GM18870 (cell line): ENCODE data around the gene AK8.

ENCODE experiments used
- ATAC-seq: cut with Tn5 transposase; IDR thresholded peaks from one replicate; pipeline ENCODE4 v1.9.1; 2021; ENCODE audit warnings: moderate library complexity; ENCODE audit not compliant: unreplicated experiment

AK8 gene

DNA sequence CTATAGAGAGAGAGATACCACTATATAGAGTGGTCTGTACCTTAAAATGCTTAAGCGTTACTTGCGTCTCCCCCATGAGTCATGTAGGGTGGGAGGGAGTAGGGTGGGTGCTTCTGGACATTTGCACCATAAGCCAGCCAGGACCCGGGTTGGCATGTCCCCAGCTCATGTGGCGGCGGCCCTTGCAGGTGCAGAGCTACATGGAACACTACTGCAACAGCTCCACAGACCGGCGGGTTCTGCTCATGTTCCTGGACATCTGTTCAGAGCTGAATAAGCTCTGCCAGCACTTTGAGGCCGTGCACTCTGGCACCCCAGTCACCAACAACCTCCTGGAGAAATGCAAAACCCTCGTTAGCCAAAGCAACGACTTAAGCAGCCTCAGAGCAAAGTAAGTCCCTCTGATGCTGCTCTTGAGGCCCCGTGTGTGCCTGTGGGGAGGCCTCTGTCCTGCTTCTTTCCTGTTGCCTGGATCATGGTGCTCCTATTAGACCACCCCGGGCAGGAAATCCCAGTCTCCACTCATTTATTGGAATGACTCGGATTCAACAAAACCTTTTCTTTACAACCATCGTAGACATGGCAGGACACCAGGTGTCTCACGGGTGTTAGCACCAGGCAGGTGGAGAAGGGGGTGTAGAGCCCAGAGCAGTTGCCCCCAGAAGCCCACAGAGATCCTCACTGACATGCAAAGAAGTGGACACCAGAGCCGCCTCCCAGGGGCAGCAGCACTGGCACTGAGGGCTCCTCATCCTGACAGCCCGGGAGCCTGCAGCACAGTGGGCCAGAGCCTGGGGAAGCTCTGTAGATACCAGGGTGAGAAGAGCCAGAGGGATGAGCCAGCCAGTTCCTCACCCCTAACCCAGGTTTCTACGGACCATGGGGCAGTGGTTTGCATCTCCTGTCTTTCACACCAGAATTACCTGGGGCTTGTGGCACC is 9.4 kb upstream of the AK8 start:
- ATAC-seq, result no peak

DNA sequence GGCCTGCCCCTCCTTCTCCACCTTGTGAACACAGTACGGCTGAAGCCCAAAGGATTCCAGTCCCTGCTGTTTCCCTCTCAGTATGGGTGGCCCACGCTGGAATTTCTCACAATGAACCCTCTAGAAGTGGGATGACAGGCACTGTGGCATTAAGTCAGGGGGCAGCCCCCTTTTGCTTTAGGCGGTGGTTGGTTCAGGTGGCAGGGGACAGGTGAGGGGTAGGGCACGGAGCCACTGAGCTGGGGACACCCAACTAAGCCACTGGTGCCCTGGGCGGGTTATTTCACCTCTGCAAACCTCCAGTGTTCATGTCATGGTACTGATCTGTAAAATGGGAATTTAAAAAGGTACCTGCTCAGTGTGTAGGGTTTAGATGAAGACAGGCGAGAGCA is 8.2 kb upstream of the AK8 start:
- ATAC-seq, result no peak

- no peak for ATAC-seq
Measured at GRCh38 chr9:132885720-132886333, 7.7 kb upstream of the AK8 start.

- ATAC-seq, result no peak
Measured at GRCh38 chr9:132883349-132884294, 5.5 kb upstream of the AK8 start.

DNA sequence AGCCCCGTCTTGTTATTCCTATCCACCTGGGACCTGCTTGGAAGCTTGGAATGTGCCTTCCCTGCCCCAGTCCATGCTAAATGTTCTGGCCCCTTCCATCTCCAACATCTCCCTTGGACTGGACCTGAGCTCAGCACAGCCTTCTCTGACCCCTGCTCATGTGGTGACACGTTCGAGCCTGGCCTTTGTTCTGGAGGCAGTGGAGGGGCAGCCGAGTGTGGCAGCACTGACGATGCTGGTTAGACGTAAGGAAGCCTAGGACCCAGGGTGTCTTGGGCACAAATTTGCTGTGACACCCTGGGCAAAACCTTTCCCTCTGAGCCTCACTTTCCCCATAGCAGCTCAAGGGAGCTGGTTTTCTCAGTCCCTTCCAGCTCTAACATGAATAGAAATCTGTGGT is 4.5 kb upstream of the AK8 start:
- ATAC-seq, result no peak

GRCh38 chr9:132881826-132882225 is 3.7 kb upstream of the AK8 start:
- no peak for ATAC-seq

GRCh38 chr9:132880324-132880661 is 2.2 kb upstream of the AK8 start:
- no peak for ATAC-seq

DNA sequence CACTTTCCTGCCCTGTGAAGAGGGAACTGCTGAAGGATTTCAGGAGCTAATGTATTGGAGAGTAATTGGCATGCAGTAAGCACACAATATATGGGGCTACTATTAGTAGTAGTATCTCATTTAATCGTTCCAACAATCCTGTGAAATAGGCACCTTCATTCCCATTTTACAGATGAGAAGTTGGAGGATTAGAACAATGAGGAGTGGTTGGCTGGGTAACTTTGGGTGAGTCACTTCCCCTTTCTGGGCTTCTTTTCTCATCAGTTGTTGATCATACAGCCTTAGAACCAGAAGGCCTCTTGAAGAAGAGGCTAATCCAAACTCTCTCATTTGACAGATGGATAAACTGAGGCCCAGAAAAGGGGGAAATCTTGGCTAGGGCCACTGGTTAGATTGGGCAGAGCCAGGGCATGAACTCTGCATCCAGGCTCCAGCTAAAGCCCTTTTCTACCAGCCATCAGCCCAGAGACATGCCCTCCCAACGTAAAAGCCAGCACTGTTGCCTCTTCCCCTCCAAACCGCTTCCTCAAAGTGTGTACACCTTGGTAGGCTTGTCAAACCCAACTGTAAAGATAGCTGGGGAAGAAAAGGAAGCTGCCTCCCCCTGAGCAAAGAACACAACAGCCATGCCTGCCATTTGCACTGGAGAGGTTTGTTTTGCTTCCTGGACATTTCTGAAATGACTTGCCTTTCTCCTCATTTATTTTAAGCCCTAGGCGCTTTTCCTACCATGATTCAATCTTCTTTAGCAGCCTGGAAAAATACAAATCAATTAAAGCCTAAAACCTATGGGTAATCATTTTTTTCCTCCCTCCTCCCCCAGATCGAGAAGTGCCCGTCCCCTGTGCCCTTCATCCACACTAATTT is 1.6 kb upstream of the AK8 start:
- no peak for ATAC-seq

DNA sequence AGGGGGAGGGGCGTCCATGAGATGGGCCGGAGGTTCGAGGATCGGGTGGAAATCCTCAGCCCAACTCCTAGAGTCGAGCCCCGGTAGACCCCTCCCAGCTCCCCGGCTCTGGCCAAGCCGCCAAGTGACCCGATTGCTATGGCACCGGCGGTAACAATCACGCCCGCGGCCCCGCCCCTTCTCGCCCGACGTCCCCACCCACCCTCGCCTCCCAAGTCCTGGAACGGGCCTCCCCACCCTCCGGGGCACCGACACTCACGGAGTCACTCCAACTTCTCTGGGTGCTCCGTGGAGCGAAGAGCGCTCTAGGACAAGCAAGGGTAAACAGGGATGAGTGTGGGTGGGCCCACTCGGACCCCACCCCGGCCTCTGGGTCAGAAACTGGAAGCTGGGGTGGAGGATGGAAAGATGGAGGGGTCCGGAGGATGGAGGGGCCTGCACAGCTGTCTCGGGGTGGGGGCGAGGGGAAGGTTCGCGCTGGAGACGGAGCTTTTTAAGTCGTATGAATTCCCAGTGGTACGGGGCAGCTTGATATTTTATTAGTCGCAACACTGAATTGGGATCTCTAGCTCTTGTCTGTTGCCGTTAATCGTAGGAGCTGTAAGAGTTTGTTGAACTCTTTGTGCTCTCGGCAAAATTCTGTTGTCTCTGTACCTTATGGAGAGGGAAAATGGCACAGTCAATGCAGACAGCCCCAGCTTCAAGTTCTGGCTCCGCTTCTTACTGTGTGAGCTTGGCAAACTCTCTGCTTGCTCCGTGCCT is 792 bp upstream of the AK8 start, which contains the start of gene SPACA9:
TSS of gene SPACA9 (plus strand) at position 204 of the 762 bp plus-strand sequence. CDS start 5,050 bp downstream, outside the sequence.
- ATAC-seq, result no peak

- ATAC-seq, result no peak
Measured at GRCh38 chr9:132877458-132877823, 643 bp downstream of the AK8 start.

DNA sequence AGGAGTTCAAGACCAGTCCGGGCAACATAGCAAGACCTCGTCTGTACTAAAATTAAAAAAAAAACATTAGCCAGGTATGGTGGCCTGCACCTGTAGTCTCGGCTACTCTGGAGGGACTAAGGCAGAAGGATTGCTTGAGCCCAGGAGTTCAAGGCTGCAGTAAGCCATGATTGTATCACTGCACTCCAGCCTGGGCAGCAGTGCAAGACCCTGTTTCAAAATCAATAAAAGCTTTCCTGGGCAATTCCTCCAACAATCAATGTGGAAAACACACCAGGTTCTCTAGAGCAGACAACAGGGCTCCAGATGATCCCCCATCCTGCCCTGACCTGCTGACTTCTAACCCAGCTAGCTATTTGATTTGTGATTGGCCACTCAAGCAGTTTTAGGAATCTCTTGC is 1.2 kb downstream of the AK8 start:
- no peak for ATAC-seq

DNA sequence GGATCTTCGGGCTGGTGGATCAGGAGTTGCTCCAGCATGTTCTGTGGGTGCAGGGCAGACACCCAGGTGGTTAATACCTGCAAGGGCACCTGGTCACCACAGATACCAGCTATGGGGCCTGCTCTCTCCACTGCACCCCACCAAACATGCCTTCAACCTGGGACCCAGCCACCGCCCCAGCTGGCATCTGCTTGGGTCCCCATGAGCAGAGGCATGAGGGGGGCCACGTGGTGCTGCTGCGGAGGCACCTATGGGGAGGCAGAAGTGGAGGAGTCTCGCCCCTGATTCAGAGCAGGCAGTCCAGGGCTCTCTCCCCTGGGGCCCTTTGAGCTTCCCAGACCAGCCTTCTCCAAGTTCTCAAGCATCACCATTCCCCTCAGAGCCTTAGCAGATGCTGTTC is 2.9 kb downstream of the AK8 start:
- ATAC-seq, result no peak

- ATAC-seq, result no peak
Measured at GRCh38 chr9:132873403-132873802, 4.7 kb downstream of the AK8 start.

DNA sequence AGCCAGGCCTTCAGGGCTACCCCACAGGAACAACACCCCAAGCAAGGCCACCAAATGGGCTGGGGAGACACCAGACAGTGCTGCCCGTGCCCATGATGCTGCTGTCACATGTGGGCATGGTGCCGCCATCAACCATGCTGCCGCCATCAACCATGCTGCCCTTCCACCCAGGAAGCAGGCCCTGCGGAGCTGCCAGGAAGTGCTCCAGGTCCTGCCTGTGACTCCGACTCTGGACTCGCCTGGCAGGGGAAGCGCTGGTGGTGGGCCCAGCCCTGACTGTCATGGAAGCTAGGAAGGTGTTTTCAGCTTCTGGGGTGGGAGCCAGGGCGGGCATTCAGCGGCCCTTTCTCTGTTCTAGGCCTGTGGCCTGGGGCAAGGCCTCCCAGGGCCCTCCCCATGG is 8.8 kb downstream of the AK8 start:
- no peak for ATAC-seq

GRCh38 chr9:132866898-132867297 is 11.2 kb downstream of the AK8 start:
- ATAC-seq, result no peak

GRCh38 chr9:132864691-132865090 is 13.4 kb downstream of the AK8 start:
- ATAC-seq, result no peak

DNA sequence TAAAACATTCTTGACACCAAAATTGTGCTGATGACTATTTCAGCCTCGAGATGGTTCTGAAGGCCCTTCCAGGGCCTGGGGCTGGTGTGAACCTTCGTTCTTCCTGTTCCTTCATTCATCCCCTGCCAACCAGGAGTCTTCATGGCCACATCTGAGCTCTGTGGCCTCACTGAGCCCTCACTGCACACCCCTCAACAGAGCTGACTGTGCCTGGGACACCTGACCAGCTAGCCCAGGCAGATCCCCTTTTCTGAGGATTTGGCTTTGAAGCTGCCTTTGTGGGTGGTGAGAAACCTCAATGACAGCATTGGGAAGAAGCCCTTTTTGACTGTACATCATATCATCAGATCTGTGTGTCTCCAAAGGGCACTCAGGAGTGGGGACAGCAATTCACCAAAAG is 13.8 kb downstream of the AK8 start:
- ATAC-seq, result no peak

DNA sequence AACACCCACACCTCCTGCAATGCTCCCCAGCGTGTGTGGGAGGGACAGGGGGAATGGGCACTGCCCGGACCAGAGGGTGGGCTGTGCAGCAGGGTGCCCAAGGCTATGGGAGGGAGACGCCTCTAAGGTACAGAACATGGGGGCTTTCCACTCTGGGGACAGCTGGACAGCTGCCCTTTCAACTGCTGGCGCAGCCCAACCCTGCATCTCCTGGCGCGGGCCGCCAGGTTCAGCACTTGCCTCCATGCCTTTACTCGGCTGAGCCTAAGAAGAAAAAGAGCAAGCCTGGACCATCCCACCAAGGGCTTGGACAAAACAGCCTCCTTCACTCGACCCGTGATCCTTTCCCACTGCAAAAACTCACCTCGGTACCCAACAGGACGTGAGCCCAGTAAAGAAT is 15.0 kb downstream of the AK8 start:
- no peak for ATAC-seq

- ATAC-seq, result no peak
Measured at GRCh38 chr9:132862533-132862932, 15.6 kb downstream of the AK8 start.

GRCh38 chr9:132861666-132862065 is 16.4 kb downstream of the AK8 start:
- ATAC-seq, result no peak
